GM06990 (cell line): ENCODE measurements around the gene ASIC3.
"Not testable (repeated sequence)": the region's sequence is repeated elsewhere in the genome, so short reads cannot be mapped to it uniquely, and the experiment has no call there.

ENCODE experiments used
- DNase-seq: peaks from one replicate; pipeline ENCODE4 v3.0.0-alpha.2; 2011; ENCODE audit not compliant: insufficient read length; ENCODE audit errors: extremely low read depth
- H3K27me3 ChIP-seq: replicated peaks from 2 replicates; pipeline ENCODE4 v1.6.0; 2011; ENCODE audit warnings: low read length; ENCODE audit not compliant: control insufficient read depth, insufficient read depth
- H3K36me3 ChIP-seq: 2 replicates; pipeline ENCODE4 v1.5.1; 2011; ENCODE audit warnings: low read length; ENCODE audit not compliant: control insufficient read depth, insufficient read depth
- H3K4me3 ChIP-seq: replicated peaks from 2 replicates; pipeline ENCODE4 v1.5.1; 2011; ENCODE audit warnings: low read depth, mild to moderate bottlenecking, control low read depth, low read length
- CTCF ChIP-seq: IDR thresholded peaks from 2 replicates; pipeline ENCODE4 v1.5.1; 2011; ENCODE audit warnings: low read length, control low read depth, mild to moderate bottlenecking, inconsistent platforms; ENCODE audit not compliant: insufficient read depth, poor library complexity, severe bottlenecking

The ASIC3 gene

GRCh38 chr7:151038951-151039849 lies 9.1 kb upstream of the ASIC3 start:
- TF ChIP-seq CTCF: no peak
- H3K27me3 ChIP-seq: no peaks in the 10 kb centered on the region
- no peak for DNase-seq
- H3K36me3 ChIP-seq: peaks cover 17% of the 10 kb centered on the region
- no peak overlapping the region for H3K4me3 ChIP-seq

- H3K36me3 ChIP-seq: peaks cover 13% of the 10 kb centered on the region
- H3K4me3 ChIP-seq: no peak overlapping the region
- no peak for DNase-seq
- TF ChIP-seq CTCF: no peak
- H3K27me3 ChIP-seq: no peaks in the 10 kb centered on the region
These were observed 8.3 kb upstream of the ASIC3 start for GRCh38 chr7:151039850-151040548.

GRCh38 chr7:151040616-151041375 lies 7.5 kb upstream of the ASIC3 start:
- TF ChIP-seq CTCF: no peak

GRCh38 chr7:151043449-151043848 lies 4.9 kb upstream of the ASIC3 start:
- H3K4me3 ChIP-seq, H3K27me3 ChIP-seq, DNase-seq, H3K36me3 ChIP-seq: not testable (repeated sequence)

More at GRCh38 chr7:151040616-151041375, 7.5 kb upstream of the ASIC3 start:
- no peak for DNase-seq
- H3K36me3 ChIP-seq: peaks cover 7% of the 10 kb centered on the region
- H3K4me3 ChIP-seq: no peak overlapping the region
- H3K27me3 ChIP-seq: no peaks in the 10 kb centered on the region

GRCh38 chr7:151043959-151044358 lies 4.4 kb upstream of the ASIC3 start:
- TF ChIP-seq CTCF: no peak
- Histone ChIP-seq H3K27me3 (no peaks in the 10 kb centered on the region), H3K36me3 (peaks cover 2% of the 10 kb centered on the region), H3K4me3 (no peak overlapping the region)
- no peak for DNase-seq

- Histone ChIP-seq H3K36me3 (peaks cover 2% of the 10 kb centered on the region), H3K27me3 (no peaks in the 10 kb centered on the region), H3K4me3 (no peak overlapping the region)
- DNase-seq: no peak
- no peak for TF ChIP-seq CTCF
These were observed 3.1 kb upstream of the ASIC3 start for GRCh38 chr7:151045262-151045661.
